ENCODE data around the gene AP1G2.
"Not testable (repeated sequence)": the region's sequence is repeated elsewhere in the genome, so short reads cannot be mapped to it uniquely, and the experiment has no call there.

AP1G2 gene

GRCh38 chr14:23555882-23556699, 11.5 kb downstream of the AP1G2 start, which contains the start of gene THTPA:
Gene THTPA (plus strand): TSS chr14:23556271. CDS start chr14:23556758, 487 bp downstream.
- DNase-seq, result peak; percentile 94

- no peak for DNase-seq
These were observed 12.1 kb downstream of the AP1G2 start for GRCh38 chr14:23555533-23555881.

GRCh38 chr14:23551266-23552028, 16.1 kb downstream of the AP1G2 start, which contains the start of gene ZFHX2:
Gene ZFHX2 (minus strand): TSS chr14:23551765. CDS start chr14:23535325, 16,440 bp downstream.
- DNase-seq, result peak; percentile 82

GRCh38 chr14:23550812-23551265, 16.8 kb downstream of the AP1G2 start:
- no peak for DNase-seq

- DNase-seq, result no peak
These were observed 17.3 kb downstream of the AP1G2 start for GRCh38 chr14:23550131-23550811.

- DNase-seq, result no peak
These were observed 19.0 kb downstream of the AP1G2 start for GRCh38 chr14:23548351-23549318.

GRCh38 chr14:23547924-23548323, 19.7 kb downstream of the AP1G2 start:
- DNase-seq, result no peak

GRCh38 chr14:23546450-23547035, 21.0 kb downstream of the AP1G2 start:
- no peak for DNase-seq

GRCh38 chr14:23545740-23546365, 21.7 kb downstream of the AP1G2 start:
- no peak for DNase-seq

GRCh38 chr14:23544511-23545447, 22.8 kb downstream of the AP1G2 start:
- no peak for DNase-seq

- no peak for DNase-seq
These were observed 24.2 kb downstream of the AP1G2 start for GRCh38 chr14:23543403-23543802.

- no peak for DNase-seq
These were observed 25.3 kb downstream of the AP1G2 start for GRCh38 chr14:23542261-23542660.

GRCh38 chr14:23540141-23540469, 27.5 kb downstream of the AP1G2 start:
- no peak for DNase-seq

- DNase-seq, result peak; percentile 58
These were observed 28.1 kb downstream of the AP1G2 start for GRCh38 chr14:23539248-23540140.

GRCh38 chr14:23538785-23539184, 28.8 kb downstream of the AP1G2 start:
- DNase-seq, result no peak

GRCh38 chr14:23538050-23538718, 29.4 kb downstream of the AP1G2 start:
- no peak for DNase-seq

GRCh38 chr14:23537351-23538049, 30.1 kb downstream of the AP1G2 start:
- no peak for DNase-seq

- not testable (repeated sequence) for DNase-seq
These were observed 30.7 kb downstream of the AP1G2 start for GRCh38 chr14:23536906-23537305.
